ENCODE measurements around the gene NFATC2IP. TPM values are rescaled to one million over a fixed set of nuclear protein-coding genes. Genes with fewer than 3 reads are reported as not detected.
A peak's percentile ranks its signal among the peaks of the same experiment; 100 is the strongest.
"Not testable (repeated sequence)": the region's sequence is repeated elsewhere in the genome, so short reads cannot be mapped to it uniquely, and the experiment has no call there.

NFATC2IP gene
- total RNA-seq, 2 donors from 2014 or later, result 81.1 to 97.6 TPM

- Mint-ChIP-seq H3K9me3 (no peaks in the 10 kb centered on the region), H3K27me3 (ENCODE audit: low read depth) (no peaks in the 10 kb centered on the region), H3K36me3 (ENCODE audit: insufficient read depth in 2 of 2) (peaks cover 11 to 28% of the 10 kb centered on the region in 2 donors), H3K4me1 (ENCODE audit: low read depth) (peaks cover 8% of the 10 kb centered on the region), H3K27ac (no peak overlapping the region), H3K4me3 (no peak overlapping the region)
- no peak for DNase-seq
- no peak for ATAC-seq (replicated peaks in 1 of 2)
Measured at GRCh38 chr16:28958836-28959235, 8.1 kb downstream of the NFATC2IP start.

GRCh38 chr16:28964072-28964471 lies 13.3 kb downstream of the NFATC2IP start:
- no peaks in the 10 kb centered on the region for H3K27me3 Mint-ChIP-seq (ENCODE audit: low read depth)
- H3K4me1 Mint-ChIP-seq (ENCODE audit: low read depth), result no peaks in the 10 kb centered on the region
- DNase-seq (no peak), ATAC-seq (replicated peaks in 1 of 2) (no peak)
- no peak overlapping the region for H3K27ac Mint-ChIP-seq
- no peaks in the 10 kb centered on the region for H3K9me3 Mint-ChIP-seq
- peaks cover 5 to 23% of the 10 kb centered on the region in 2 donors for H3K36me3 Mint-ChIP-seq (ENCODE audit: insufficient read depth in 2 of 2)
- H3K4me3 Mint-ChIP-seq, result no peak overlapping the region

- H3K27ac Mint-ChIP-seq, result no peak overlapping the region
- DNase-seq, result no peak
- no peaks in the 10 kb centered on the region for H3K27me3 Mint-ChIP-seq (ENCODE audit: low read depth)
Measured at GRCh38 chr16:28964496-28964895, 13.8 kb downstream of the NFATC2IP start.

GRCh38 chr16:28967156-28967555 lies 16.4 kb downstream of the NFATC2IP start:
- Mint-ChIP-seq H3K27ac (no peak overlapping the region), H3K27me3 (ENCODE audit: low read depth) (no peaks in the 10 kb centered on the region), H3K4me1 (ENCODE audit: low read depth) (no peaks in the 10 kb centered on the region), H3K9me3 (no peaks in the 10 kb centered on the region), H3K36me3 (ENCODE audit: insufficient read depth in 2 of 2) (peaks cover 3 to 13% of the 10 kb centered on the region in 2 donors), H3K4me3 (no peak overlapping the region)
- ATAC-seq (replicated peaks in 1 of 2) (no peak), DNase-seq (no peak)

More at GRCh38 chr16:28964496-28964895, 13.8 kb downstream of the NFATC2IP start:
- no peak overlapping the region for H3K4me3 Mint-ChIP-seq
- H3K9me3 Mint-ChIP-seq, result no peaks in the 10 kb centered on the region
- no peak for ATAC-seq (replicated peaks in 1 of 2)
- no peaks in the 10 kb centered on the region for H3K4me1 Mint-ChIP-seq (ENCODE audit: low read depth)
- H3K36me3 Mint-ChIP-seq (ENCODE audit: insufficient read depth in 2 of 2), result peaks cover 5 to 23% of the 10 kb centered on the region in 2 donors

GRCh38 chr16:28969696-28970095 lies 19.0 kb downstream of the NFATC2IP start:
- H3K9me3 Mint-ChIP-seq; DNase-seq; H3K4me1 Mint-ChIP-seq (ENCODE audit: low read depth); H3K27ac Mint-ChIP-seq; ATAC-seq (replicated peaks in 1 of 2); H3K36me3 Mint-ChIP-seq (ENCODE audit: insufficient read depth in 2 of 2); H3K27me3 Mint-ChIP-seq (ENCODE audit: low read depth); H3K4me3 Mint-ChIP-seq: not testable (repeated sequence)

- DNase-seq, result peak in 1 of 2 donors; percentile 52
- Mint-ChIP-seq H3K27me3 (ENCODE audit: low read depth) (no peaks in the 10 kb centered on the region), H3K27ac (peak overlapping the region; percentile 99), H3K9me3 (no peaks in the 10 kb centered on the region), H3K36me3 (ENCODE audit: insufficient read depth in 2 of 2) (peaks cover 0 to 5% of the 10 kb centered on the region in 2 donors), H3K4me3 (peak overlapping the region; percentile 86 to 100), H3K4me1 (ENCODE audit: low read depth) (peaks cover 38% of the 10 kb centered on the region)
- peak; percentile 14 to 21 for ATAC-seq (replicated peaks in 1 of 2)
Measured at GRCh38 chr16:28974007-28974436, 23.3 kb downstream of the NFATC2IP start.

- Mint-ChIP-seq H3K36me3 (ENCODE audit: insufficient read depth in 2 of 2) (peaks cover 0 to 5% of the 10 kb centered on the region in 2 donors), H3K4me1 (ENCODE audit: low read depth) (peaks cover 38% of the 10 kb centered on the region), H3K9me3 (no peaks in the 10 kb centered on the region), H3K27ac (peak within 1 kb of the TSS; percentile 99), H3K4me3 (peak within 1 kb of the TSS; percentile 86 to 100), H3K27me3 (ENCODE audit: low read depth) (no peaks in the 10 kb centered on the region)
- ATAC-seq (replicated peaks in 1 of 2) (peak; percentile 97 to 98), DNase-seq (peak; percentile 93 to 96)
Measured at GRCh38 chr16:28974437-28975157, 23.9 kb downstream of the NFATC2IP start, which contains the start of gene SPNS1. TSS of gene SPNS1 (plus strand) at chr16:28974778. CDS start at chr16:28975152, 374 bp downstream.

- DNase-seq (no peak), ATAC-seq (replicated peaks in 1 of 2) (peak in 1 of 2 donors; percentile 5)
- Mint-ChIP-seq H3K27me3 (ENCODE audit: low read depth) (no peaks in the 10 kb centered on the region), H3K27ac (peak overlapping the region; percentile 85), H3K4me3 (peak overlapping the region; percentile 86 to 100), H3K4me1 (ENCODE audit: low read depth) (peaks cover 38% of the 10 kb centered on the region), H3K9me3 (no peaks in the 10 kb centered on the region), H3K36me3 (ENCODE audit: insufficient read depth in 2 of 2) (peaks cover 0 to 6% of the 10 kb centered on the region in 2 donors)
Measured at GRCh38 chr16:28975158-28975599, 24.4 kb downstream of the NFATC2IP start.

- Mint-ChIP-seq H3K4me3 (no peak overlapping the region), H3K9me3 (peaks cover 0 to 5% of the 10 kb centered on the region in 2 donors), H3K4me1 (ENCODE audit: low read depth) (peaks cover 38% of the 10 kb centered on the region), H3K27me3 (ENCODE audit: low read depth) (no peaks in the 10 kb centered on the region), H3K36me3 (ENCODE audit: insufficient read depth in 2 of 2) (peaks cover 8 to 16% of the 10 kb centered on the region in 2 donors), H3K27ac (no peak overlapping the region)
- ATAC-seq (replicated peaks in 1 of 2) (no peak), DNase-seq (no peak)
Measured at GRCh38 chr16:28977703-28978662, 27.2 kb downstream of the NFATC2IP start.

- ATAC-seq (replicated peaks in 1 of 2); H3K4me3 Mint-ChIP-seq; H3K9me3 Mint-ChIP-seq; H3K27me3 Mint-ChIP-seq (ENCODE audit: low read depth); DNase-seq; H3K27ac Mint-ChIP-seq: not testable (repeated sequence)
- H3K4me1 Mint-ChIP-seq (ENCODE audit: low read depth), result peaks cover 46% of the 10 kb centered on the region
- H3K36me3 Mint-ChIP-seq (ENCODE audit: insufficient read depth in 2 of 2), result peaks cover 15 to 29% of the 10 kb centered on the region in 2 donors
Measured at GRCh38 chr16:28980330-28980729, 29.6 kb downstream of the NFATC2IP start.

- no peak for ATAC-seq (replicated peaks in 1 of 2)
- Mint-ChIP-seq H3K27me3 (ENCODE audit: low read depth) (no peaks in the 10 kb centered on the region), H3K4me3 (no peak overlapping the region), H3K4me1 (ENCODE audit: low read depth) (peaks cover 40% of the 10 kb centered on the region), H3K27ac (no peak overlapping the region), H3K9me3 (peaks cover 0 to 5% of the 10 kb centered on the region in 2 donors), H3K36me3 (ENCODE audit: insufficient read depth in 2 of 2) (peaks cover 19 to 33% of the 10 kb centered on the region in 2 donors)
- DNase-seq, result no peak
Measured at GRCh38 chr16:28980929-28981328, 30.2 kb downstream of the NFATC2IP start.

- Mint-ChIP-seq H3K9me3 (peaks cover 0 to 5% of the 10 kb centered on the region in 2 donors), H3K4me3 (no peak overlapping the region), H3K27ac (no peak overlapping the region), H3K27me3 (ENCODE audit: low read depth) (no peaks in the 10 kb centered on the region), H3K36me3 (ENCODE audit: insufficient read depth in 2 of 2) (peaks cover 19 to 39% of the 10 kb centered on the region in 2 donors), H3K4me1 (ENCODE audit: low read depth) (peaks cover 34% of the 10 kb centered on the region)
- ATAC-seq (replicated peaks in 1 of 2), result no peak
- peak in 1 of 2 donors; percentile 40 for DNase-seq
Measured at GRCh38 chr16:28981517-28981916, 30.8 kb downstream of the NFATC2IP start.

- Mint-ChIP-seq H3K27ac (no peak overlapping the region), H3K36me3 (ENCODE audit: insufficient read depth in 2 of 2) (peaks cover 23 to 42% of the 10 kb centered on the region in 2 donors), H3K9me3 (peaks cover 4 to 9% of the 10 kb centered on the region in 2 donors), H3K4me3 (no peak overlapping the region), H3K27me3 (ENCODE audit: low read depth) (no peaks in the 10 kb centered on the region), H3K4me1 (ENCODE audit: low read depth) (peaks cover 31% of the 10 kb centered on the region)
- ATAC-seq (replicated peaks in 1 of 2) (no peak), DNase-seq (no peak)
Measured at GRCh38 chr16:28982418-28982817, 31.7 kb downstream of the NFATC2IP start.
